Measurements from ENCODE around the gene HERC6. TPM values are rescaled to one million over a fixed set of nuclear protein-coding genes. Genes with fewer than 3 reads are reported as not detected.

Gene HERC6
- total RNA-seq (2022) (6.5 and 7.6 TPM in 2 replicates), Bru-seq, nascent RNA (percentile 47 among the genes with signal in this experiment), BruChase-seq, experiment 1, labeled RNA remaining after a 2-hour chase (percentile 46 among the genes with signal in this experiment), BruChase-seq, experiment 2, labeled RNA remaining after a 6-hour chase (percentile 47 among the genes with signal in this experiment)
- long read RNA-seq, transcript HERC6-201 (23 exons, 3,779 nt) = major isoform, 7 of 14 reads
- long read RNA-seq, partial matches to known transcripts = 1 of 14 reads
- long read RNA-seq, other reads (novel, unspliced or antisense) = 6 of 14 reads

DNA sequence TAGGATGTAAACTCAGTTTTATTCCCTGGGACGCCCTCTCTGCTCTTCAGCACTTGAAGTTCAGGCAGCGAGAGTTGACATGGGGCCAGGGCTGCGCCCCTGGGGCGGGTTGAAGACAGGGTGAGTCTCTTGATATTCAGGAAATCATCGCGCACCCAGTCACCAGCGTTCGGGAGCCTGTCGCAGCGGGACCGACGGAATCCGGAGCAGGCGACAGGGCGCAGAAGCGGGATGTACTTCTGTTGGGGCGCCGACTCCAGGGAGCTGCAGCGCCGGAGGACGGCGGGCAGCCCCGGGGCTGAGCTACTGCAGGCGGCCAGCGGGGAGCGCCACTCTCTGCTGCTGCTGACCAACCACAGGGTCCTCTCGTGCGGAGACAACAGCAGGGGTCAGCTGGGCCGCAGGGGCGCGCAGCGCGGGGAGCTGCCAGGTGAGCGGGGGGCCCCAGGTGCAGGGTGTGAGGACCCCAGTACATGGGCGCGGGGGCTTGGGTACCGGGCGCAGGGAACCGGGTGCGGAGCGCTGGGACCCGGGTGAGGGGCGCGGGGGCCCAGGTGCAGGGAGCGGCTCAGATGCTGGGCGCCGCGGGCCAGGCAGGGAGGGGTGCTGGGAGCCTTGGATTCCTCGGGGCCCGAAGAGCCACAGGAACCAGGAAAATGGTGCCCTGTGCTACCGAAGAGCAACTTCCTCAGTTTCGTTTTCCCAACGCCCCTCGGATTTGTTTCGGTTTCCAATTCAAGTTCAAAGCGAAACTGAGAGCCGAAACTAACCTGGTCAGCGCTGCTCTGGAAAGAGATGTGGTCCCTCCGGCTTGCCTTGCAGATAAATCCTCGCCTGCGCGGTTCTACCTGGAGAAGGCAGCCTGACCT is at the start of gene HERC6:
HERC6 (plus strand) TSS at position 162 of the 869 bp plus-strand sequence; CDS start at position 232, 70 bp downstream.
- Histone ChIP-seq H3K9me3 (no peaks in the 10 kb centered on the region), H3K4me1 (no peaks in the 10 kb centered on the region), H3K27me3 (replicated peaks; ENCODE audit: control insufficient read depth, insufficient read depth, low read length) (no peaks in the 10 kb centered on the region), H3K4me3 (ENCODE audit: low read depth, low read length) (peak within 1 kb of the TSS; percentile 80), H3K36me3 (ENCODE audit: control insufficient read depth, insufficient read depth, low read length) (no peaks in the 10 kb centered on the region)
- ChIA-PET POLR2A (interaction anchor here (0.8 to 1.1 kb wide), 3 partner anchors 8 to 77 kb away, joined by 3 to 6 read pairs (median 4); no protein-coding TSS in a partner anchor), CTCF (interaction anchor here (1.0 to 1.1 kb wide), 3 partner anchors 77 to 160 kb away, joined by 6 to 12 read pairs (median 9); partner anchors contain the start of gene HERC5)
- intact Hi-C loops (cut with micrococcal nuclease; ENCODE audit: unreplicated experiment) = loop anchor here (1.0 to 2.0 kb wide), 5 partner anchors 34 to 160 kb away; partner anchors contain the start of gene PYURF
- Mint-ChIP-seq H3K36me3 (ENCODE audit: insufficient read depth, unreplicated experiment) (no peaks in the 10 kb centered on the region), H3K27ac (ENCODE audit: unreplicated experiment) (peak within 1 kb of the TSS; percentile 37), H3K9me3 (ENCODE audit: unreplicated experiment) (no peaks in the 10 kb centered on the region), H3K4me3 (ENCODE audit: unreplicated experiment) (peak within 1 kb of the TSS; percentile 73), H3K27me3 (ENCODE audit: insufficient read depth, unreplicated experiment) (peaks cover 3% of the 10 kb centered on the region), H3K4me1 (ENCODE audit: low read depth, unreplicated experiment) (no peaks in the 10 kb centered on the region)
- BruUV-seq (replicated peaks) = no TSS peak
- peak; percentile 80 to 87 for DNase-seq
- TF ChIP-seq, protein P1, sequence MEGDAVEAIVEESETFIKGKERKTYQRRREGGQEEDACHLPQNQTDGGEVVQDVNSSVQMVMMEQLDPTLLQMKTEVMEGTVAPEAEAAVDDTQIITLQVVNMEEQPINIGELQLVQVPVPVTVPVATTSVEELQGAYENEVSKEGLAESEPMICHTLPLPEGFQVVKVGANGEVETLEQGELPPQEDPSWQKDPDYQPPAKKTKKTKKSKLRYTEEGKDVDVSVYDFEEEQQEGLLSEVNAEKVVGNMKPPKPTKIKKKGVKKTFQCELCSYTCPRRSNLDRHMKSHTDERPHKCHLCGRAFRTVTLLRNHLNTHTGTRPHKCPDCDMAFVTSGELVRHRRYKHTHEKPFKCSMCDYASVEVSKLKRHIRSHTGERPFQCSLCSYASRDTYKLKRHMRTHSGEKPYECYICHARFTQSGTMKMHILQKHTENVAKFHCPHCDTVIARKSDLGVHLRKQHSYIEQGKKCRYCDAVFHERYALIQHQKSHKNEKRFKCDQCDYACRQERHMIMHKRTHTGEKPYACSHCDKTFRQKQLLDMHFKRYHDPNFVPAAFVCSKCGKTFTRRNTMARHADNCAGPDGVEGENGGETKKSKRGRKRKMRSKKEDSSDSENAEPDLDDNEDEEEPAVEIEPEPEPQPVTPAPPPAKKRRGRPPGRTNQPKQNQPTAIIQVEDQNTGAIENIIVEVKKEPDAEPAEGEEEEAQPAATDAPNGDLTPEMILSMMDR (IDR thresholded peaks at IDR 0.05; ENCODE audit: insufficient read depth in 1 of 2, low read depth in 1 of 2, low read length in 1 of 2, severe bottlenecking in 1 of 2, unreplicated experiment in 1 of 2) = peak; percentile 60 to 73

DNA sequence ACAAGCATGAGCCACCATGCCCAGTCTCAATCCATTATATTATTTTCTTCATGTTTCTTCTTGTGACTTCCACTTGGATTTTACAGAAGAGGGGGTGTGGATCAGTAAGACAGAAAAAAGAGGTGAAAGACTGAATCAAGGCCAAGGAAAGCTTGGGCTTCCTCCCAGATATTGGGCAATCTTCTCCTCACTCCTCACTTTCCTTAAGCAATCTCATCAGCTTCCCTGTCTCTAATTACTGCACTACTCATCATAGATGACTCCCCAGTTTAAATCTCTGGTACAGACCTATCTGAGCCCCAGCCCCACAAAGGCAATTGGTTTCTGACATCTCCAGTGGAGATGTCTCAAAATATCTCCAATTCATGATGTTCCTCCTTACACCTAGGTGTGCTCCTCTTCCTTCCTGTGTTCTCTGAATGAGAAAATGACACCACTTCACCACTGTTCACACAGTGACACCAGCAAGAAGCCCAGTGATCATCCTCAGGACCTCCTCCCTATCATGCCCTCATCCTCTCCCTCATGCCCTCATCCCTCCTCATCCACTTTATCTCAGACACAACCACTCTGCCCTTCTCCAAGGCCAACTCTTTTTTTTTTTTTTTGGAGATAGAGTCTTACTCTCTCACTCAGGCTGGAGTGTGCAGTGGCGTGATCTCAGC is 44.8 kb upstream of the HERC6 start:
- intact Hi-C loops (cut with micrococcal nuclease; ENCODE audit: unreplicated experiment) = no loop called here
- Mint-ChIP-seq H3K4me3 (ENCODE audit: unreplicated experiment) (no peak overlapping the region), H3K27me3 (ENCODE audit: insufficient read depth, unreplicated experiment) (no peaks in the 10 kb centered on the region), H3K36me3 (ENCODE audit: insufficient read depth, unreplicated experiment) (no peaks in the 10 kb centered on the region), H3K27ac (ENCODE audit: unreplicated experiment) (no peak overlapping the region), H3K9me3 (ENCODE audit: unreplicated experiment) (peaks cover 18% of the 10 kb centered on the region), H3K4me1 (ENCODE audit: low read depth, unreplicated experiment) (peaks cover 7% of the 10 kb centered on the region)
- CTCF ChIA-PET = no interaction called here
- Histone ChIP-seq H3K9me3 (no peaks in the 10 kb centered on the region), H3K4me1 (no peaks in the 10 kb centered on the region; the same call in 1 of the 2 replicates), H3K36me3 (ENCODE audit: control insufficient read depth, insufficient read depth, low read length) (no peaks in the 10 kb centered on the region), H3K4me3 (ENCODE audit: low read depth, low read length) (no peak overlapping the region), H3K27me3 (replicated peaks; ENCODE audit: control insufficient read depth, insufficient read depth, low read length) (no peaks in the 10 kb centered on the region)
- BruUV-seq (replicated peaks) = no TSS peak
- TF ChIP-seq, protein P1 (IDR thresholded peaks at IDR 0.05; ENCODE audit: insufficient read depth in 1 of 2, low read depth in 1 of 2, low read length in 1 of 2, severe bottlenecking in 1 of 2, unreplicated experiment in 1 of 2) = no peak
- POLR2A ChIA-PET = no interaction called here
- no peak for DNase-seq
